ENCODE measurements around the gene KCNQ5.
"Not testable (repeated sequence)": the region's sequence is repeated elsewhere in the genome, so short reads cannot be mapped to it uniquely, and the experiment has no call there.

Gene KCNQ5

GRCh38 chr6:72975352-72975752, 353.5 kb downstream of the KCNQ5 start:
- Histone ChIP-seq H3K36me3 (no peaks in the 10 kb centered on the region), H3K4me3 (ENCODE audit: low read depth, low read length) (no peak overlapping the region), H3K27me3 (ENCODE audit: insufficient read depth, low read depth, severe bottlenecking) (no peaks in the 10 kb centered on the region), H3K27ac (no peak overlapping the region), H3K9me3 (ENCODE audit: severe bottlenecking) (peaks cover 2% of the 10 kb centered on the region)
- TF ChIP-seq CTCF (IDR thresholded peaks at IDR 0.05; ENCODE audit: low read depth, low read length), result no peak
- no peak for DNase-seq

GRCh38 chr6:72976484-72976883, 354.6 kb downstream of the KCNQ5 start:
- TF ChIP-seq CTCF (IDR thresholded peaks at IDR 0.05; ENCODE audit: low read depth, low read length), result no peak
- Histone ChIP-seq H3K27me3 (ENCODE audit: insufficient read depth, low read depth, severe bottlenecking) (no peaks in the 10 kb centered on the region), H3K27ac (no peak overlapping the region), H3K9me3 (ENCODE audit: severe bottlenecking) (peaks cover 2% of the 10 kb centered on the region), H3K4me3 (ENCODE audit: low read depth, low read length) (no peak overlapping the region), H3K36me3 (no peaks in the 10 kb centered on the region)
- no peak for DNase-seq

- Histone ChIP-seq H3K4me3 (ENCODE audit: low read depth, low read length) (no peak overlapping the region), H3K27ac (no peak overlapping the region), H3K9me3 (ENCODE audit: severe bottlenecking) (peaks cover 2% of the 10 kb centered on the region), H3K27me3 (ENCODE audit: insufficient read depth, low read depth, severe bottlenecking) (no peaks in the 10 kb centered on the region), H3K36me3 (no peaks in the 10 kb centered on the region)
- TF ChIP-seq CTCF (IDR thresholded peaks at IDR 0.05; ENCODE audit: low read depth, low read length), result no peak
- no peak for DNase-seq
Observed at GRCh38 chr6:72977114-72977513, 355.2 kb downstream of the KCNQ5 start.

GRCh38 chr6:72978808-72979207, 356.9 kb downstream of the KCNQ5 start:
- not testable (repeated sequence) for H3K27me3 ChIP-seq (ENCODE audit: insufficient read depth, low read depth, severe bottlenecking); H3K27ac ChIP-seq; DNase-seq; H3K36me3 ChIP-seq; H3K9me3 ChIP-seq (ENCODE audit: severe bottlenecking); H3K4me3 ChIP-seq (ENCODE audit: low read depth, low read length)

- not testable (repeated sequence) for DNase-seq; H3K4me3 ChIP-seq (ENCODE audit: low read depth, low read length); H3K27me3 ChIP-seq (ENCODE audit: insufficient read depth, low read depth, severe bottlenecking); H3K27ac ChIP-seq; H3K9me3 ChIP-seq (ENCODE audit: severe bottlenecking); H3K36me3 ChIP-seq
Observed at GRCh38 chr6:72984189-72984831, 362.4 kb downstream of the KCNQ5 start.

GRCh38 chr6:72984981-72985665, 363.3 kb downstream of the KCNQ5 start:
- H3K36me3 ChIP-seq, result no peaks in the 10 kb centered on the region
- TF ChIP-seq CTCF (IDR thresholded peaks at IDR 0.05; ENCODE audit: low read depth, low read length), result no peak

GRCh38 chr6:72987301-72987700, 365.4 kb downstream of the KCNQ5 start:
- TF ChIP-seq CTCF (IDR thresholded peaks at IDR 0.05; ENCODE audit: low read depth, low read length), result no peak
- Histone ChIP-seq H3K36me3 (no peaks in the 10 kb centered on the region), H3K27me3 (ENCODE audit: insufficient read depth, low read depth, severe bottlenecking) (no peaks in the 10 kb centered on the region), H3K9me3 (ENCODE audit: severe bottlenecking) (no peaks in the 10 kb centered on the region), H3K27ac (no peak overlapping the region), H3K4me3 (ENCODE audit: low read depth, low read length) (no peak overlapping the region)
- DNase-seq, result no peak

More at GRCh38 chr6:72984981-72985665, 363.3 kb downstream of the KCNQ5 start:
- H3K9me3 ChIP-seq (ENCODE audit: severe bottlenecking), result no peaks in the 10 kb centered on the region
- no peak overlapping the region for H3K27ac ChIP-seq
- H3K4me3 ChIP-seq (ENCODE audit: low read depth, low read length), result no peak overlapping the region
- no peaks in the 10 kb centered on the region for H3K27me3 ChIP-seq (ENCODE audit: insufficient read depth, low read depth, severe bottlenecking)
- no peak for DNase-seq
